ENCODE measurements around the gene RHOXF1. TPM values are rescaled to one million over a fixed set of nuclear protein-coding genes. Genes with fewer than 3 reads are reported as not detected.
"Not testable (repeated sequence)": the region's sequence is repeated elsewhere in the genome, so short reads cannot be mapped to it uniquely, and the experiment has no call there.

The RHOXF1 gene
- total and polyA plus RNA-seq, 11 donors = 0.38 TPM; not detected in 10

DNA sequence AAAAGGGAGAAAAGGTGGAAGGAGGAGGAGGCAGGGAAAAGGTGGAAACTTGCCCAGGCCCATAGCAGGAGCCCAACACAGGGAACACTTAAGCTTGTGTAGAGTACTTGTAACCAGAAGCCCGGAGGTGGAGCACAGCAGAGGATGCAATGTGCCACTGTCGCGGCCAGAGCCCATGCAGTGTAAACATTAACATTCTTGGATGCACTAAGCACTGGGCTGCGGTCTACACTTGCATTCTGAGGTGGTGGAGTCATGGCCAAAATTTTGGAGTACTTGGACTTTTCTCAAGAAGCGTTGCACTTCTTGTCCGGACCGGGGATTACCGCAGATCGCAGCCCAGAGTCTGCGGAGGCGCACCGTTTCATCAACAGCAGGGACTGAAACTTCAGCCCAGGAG is 4.5 kb upstream of the RHOXF1 start:
- Histone ChIP-seq H3K27ac (no peak overlapping the region), H3K4me1 (peaks cover 0 to 6% (median 0%) of the 10 kb centered on the region in 12 donors), H3K36me3 (no peaks in the 10 kb centered on the region), H3K27me3 (peaks cover 0 to 4% (median 0%) of the 10 kb centered on the region in 9 donors), H3K4me3 (no peak overlapping the region), H3K9me3 (no peaks in the 10 kb centered on the region)
- no peak for TF ChIP-seq POLR2A (IDR thresholded peaks at IDR 0.05)
- TF ChIP-seq, protein P1, sequence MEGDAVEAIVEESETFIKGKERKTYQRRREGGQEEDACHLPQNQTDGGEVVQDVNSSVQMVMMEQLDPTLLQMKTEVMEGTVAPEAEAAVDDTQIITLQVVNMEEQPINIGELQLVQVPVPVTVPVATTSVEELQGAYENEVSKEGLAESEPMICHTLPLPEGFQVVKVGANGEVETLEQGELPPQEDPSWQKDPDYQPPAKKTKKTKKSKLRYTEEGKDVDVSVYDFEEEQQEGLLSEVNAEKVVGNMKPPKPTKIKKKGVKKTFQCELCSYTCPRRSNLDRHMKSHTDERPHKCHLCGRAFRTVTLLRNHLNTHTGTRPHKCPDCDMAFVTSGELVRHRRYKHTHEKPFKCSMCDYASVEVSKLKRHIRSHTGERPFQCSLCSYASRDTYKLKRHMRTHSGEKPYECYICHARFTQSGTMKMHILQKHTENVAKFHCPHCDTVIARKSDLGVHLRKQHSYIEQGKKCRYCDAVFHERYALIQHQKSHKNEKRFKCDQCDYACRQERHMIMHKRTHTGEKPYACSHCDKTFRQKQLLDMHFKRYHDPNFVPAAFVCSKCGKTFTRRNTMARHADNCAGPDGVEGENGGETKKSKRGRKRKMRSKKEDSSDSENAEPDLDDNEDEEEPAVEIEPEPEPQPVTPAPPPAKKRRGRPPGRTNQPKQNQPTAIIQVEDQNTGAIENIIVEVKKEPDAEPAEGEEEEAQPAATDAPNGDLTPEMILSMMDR (IDR thresholded peaks at IDR 0.05) = no peak
- WGBS, 4 donors = 79 to 90% (median 86%) methylated on average over 11 to 12 of the region's 12 CpGs
- intact Hi-C loops (cut with DNase I) = loop anchor here in 1 of 10 donors (10.0 kb wide), 1 partner anchor 95 kb away; no protein-coding TSS in a partner anchor
- DNase-seq = no peak
- no peak for ATAC-seq

DNA sequence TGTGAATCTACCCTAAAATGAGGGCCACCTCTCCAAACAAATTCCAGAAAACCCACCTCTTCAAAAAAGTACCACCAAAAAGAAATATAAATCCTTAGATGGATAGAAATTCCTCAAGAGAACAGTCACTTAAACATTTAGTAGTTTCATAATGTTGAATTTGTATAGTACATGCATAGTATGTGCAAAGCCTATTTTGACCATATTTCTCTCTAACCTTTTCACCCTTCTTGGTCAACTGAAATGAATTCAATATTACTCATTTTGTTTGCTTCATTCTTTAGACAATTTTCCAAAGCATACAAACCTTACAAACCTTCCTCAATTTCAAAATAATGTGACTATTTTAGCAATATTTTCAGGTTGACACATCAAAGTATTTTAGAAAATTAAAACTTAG is 4.1 kb downstream of the RHOXF1 start:
- Histone ChIP-seq H3K4me3 (no peak overlapping the region), H3K36me3 (no peaks in the 10 kb centered on the region), H3K9me3 (no peaks in the 10 kb centered on the region), H3K27me3 (peaks cover 0 to 3% (median 0%) of the 10 kb centered on the region in 9 donors), H3K4me1 (no peaks in the 10 kb centered on the region), H3K27ac (no peak overlapping the region)
- DNase-seq (no peak), ATAC-seq (no peak)
- no peak for TF ChIP-seq POLR2A (IDR thresholded peaks at IDR 0.05)
- TF ChIP-seq, protein P1 (IDR thresholded peaks at IDR 0.05) = no peak
- intact Hi-C loops (cut with DNase I) = no loop called here

DNA sequence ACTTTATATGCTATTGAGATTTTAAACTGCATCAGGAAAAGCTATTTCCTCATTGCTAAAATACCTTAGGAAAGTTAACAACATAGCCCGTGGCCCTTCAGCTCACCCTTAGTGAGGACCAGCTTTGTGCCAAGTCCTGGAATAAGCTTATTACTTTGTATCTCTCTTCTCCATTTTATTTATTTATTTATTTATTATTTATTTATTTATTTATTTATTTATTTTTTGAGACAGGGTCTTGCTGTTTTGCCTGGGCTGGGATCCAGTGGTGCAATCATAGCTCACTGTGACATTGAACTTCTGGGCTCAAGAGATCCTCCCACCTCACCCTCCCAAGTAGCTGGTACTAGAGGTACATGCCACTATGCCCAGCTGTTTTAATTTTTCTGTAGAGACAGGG is 6.3 kb downstream of the RHOXF1 start:
- 70 to 83% (median 75%) methylated on average over 1 of the region's 1 CpG for whole genome bisulfite sequencing, 4 donors
- Histone ChIP-seq H3K36me3 (no peaks in the 10 kb centered on the region), H3K4me3 (no peak overlapping the region), H3K9me3 (no peaks in the 10 kb centered on the region), H3K4me1 (no peaks in the 10 kb centered on the region), H3K27me3 (peaks cover 0 to 3% (median 0%) of the 10 kb centered on the region in 9 donors), H3K27ac (no peak overlapping the region)
- ATAC-seq (no peak), DNase-seq (no peak)
- TF ChIP-seq POLR2A (IDR thresholded peaks at IDR 0.05) = no peak
- TF ChIP-seq, protein P1 (IDR thresholded peaks at IDR 0.05) = no peak
- intact Hi-C loops (cut with DNase I) = loop anchor here in 1 of 10 donors (10.0 kb wide), 1 partner anchor 105 kb away; no protein-coding TSS in a partner anchor

DNA sequence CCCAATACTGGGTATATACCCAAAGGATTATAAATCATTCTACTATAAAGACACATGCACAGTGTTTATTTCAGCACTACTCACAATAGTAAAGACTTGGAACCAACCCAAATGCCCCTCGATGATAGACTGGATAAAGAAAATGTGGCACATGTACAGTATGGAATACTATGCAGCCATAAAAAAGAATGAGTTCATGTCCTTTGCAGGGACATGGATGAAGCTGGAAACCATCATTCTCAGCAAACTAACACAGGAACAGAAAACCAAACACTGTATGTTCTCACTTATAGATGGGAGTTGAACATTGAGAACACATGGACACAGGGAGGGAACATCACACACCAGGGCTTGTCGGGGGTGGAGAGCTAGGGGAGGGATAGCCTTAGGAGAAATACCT is 11.0 kb downstream of the RHOXF1 start:
- DNase-seq, H3K4me1 ChIP-seq, H3K27ac ChIP-seq, ATAC-seq, H3K4me3 ChIP-seq, H3K36me3 ChIP-seq, H3K27me3 ChIP-seq: not testable (repeated sequence)
- intact Hi-C loops (cut with DNase I) = loop anchor here in 1 of 10 donors (10.0 kb wide), 1 partner anchor 110 kb away; no protein-coding TSS in a partner anchor
- H3K9me3 ChIP-seq = peaks cover 0 to 30% (median 0%) of the 10 kb centered on the region in 12 donors
- WGBS, 4 donors = 76 to 97% (median 92%) methylated on average over 2 of the region's 2 CpGs

DNA sequence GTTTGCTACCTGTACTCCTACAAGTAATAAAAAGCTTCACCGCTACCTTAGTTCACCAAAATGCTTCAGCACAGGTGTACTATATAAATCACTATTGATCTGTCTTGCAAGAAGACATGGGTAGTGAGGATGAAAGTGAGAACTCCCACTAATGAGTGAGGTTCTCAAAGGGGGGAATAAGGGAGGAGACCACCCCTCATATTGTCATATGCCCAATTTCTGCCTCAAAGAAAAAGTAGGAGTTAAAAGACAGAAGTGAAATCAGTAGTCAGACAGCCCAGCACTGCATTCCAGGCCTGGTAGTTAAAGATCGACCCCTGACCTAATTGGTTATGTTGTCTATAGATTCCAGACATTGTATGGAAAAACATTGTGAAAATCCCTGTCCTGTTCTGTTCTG is 14.7 kb downstream of the RHOXF1 start:
- DNase-seq, H3K27ac ChIP-seq, H3K27me3 ChIP-seq, ATAC-seq, H3K4me1 ChIP-seq, H3K4me3 ChIP-seq, H3K36me3 ChIP-seq: not testable (repeated sequence)
- 75 to 94% (median 80%) methylated on average over 2 of the region's 2 CpGs for WGBS, 4 donors
- peaks cover 0 to 30% (median 0%) of the 10 kb centered on the region in 12 donors for H3K9me3 ChIP-seq
- intact Hi-C loops (cut with DNase I) = loop anchor here in 1 of 10 donors (10.0 kb wide), 1 partner anchor 114 kb away; no protein-coding TSS in a partner anchor
